ENCODE measurements around the gene PPP1R15A. TPM values are rescaled to one million over a fixed set of nuclear protein-coding genes. Genes with fewer than 3 reads are reported as not detected.

PPP1R15A gene
- total RNA-seq, 1 experiment from 2014 or later = 17.0 TPM

- no peak for TF ChIP-seq ATF2 (CRISPR knock-in tag; IDR thresholded peaks at IDR 0.05; ENCODE audit: borderline replicate concordance, low read depth)
- TF ChIP-seq TEAD1 (CRISPR knock-in tag; IDR thresholded peaks at IDR 0.05) = no peak
- TF ChIP-seq NR2C2 (CRISPR knock-in tag; IDR thresholded peaks at IDR 0.05) = no peak
- no peak for TF ChIP-seq CREM (CRISPR knock-in tag; IDR thresholded peaks at IDR 0.05)
- no peak for TF ChIP-seq FOXK1 (CRISPR knock-in tag; IDR thresholded peaks at IDR 0.05)
- no peak for TF ChIP-seq ZNF512 (CRISPR knock-in tag; IDR thresholded peaks at IDR 0.05; ENCODE audit: borderline replicate concordance)
- no peak for TF ChIP-seq CTCF (IDR thresholded peaks at IDR 0.05)
- TF ChIP-seq ZNF232 (CRISPR knock-in tag; IDR thresholded peaks at IDR 0.05) = no peak
- no peak for TF ChIP-seq CREB1 (CRISPR knock-in tag; IDR thresholded peaks at IDR 0.05)
- no peak for TF ChIP-seq EMX1 (CRISPR knock-in tag; IDR thresholded peaks at IDR 0.05)
- TF ChIP-seq HMGXB4 (CRISPR knock-in tag; IDR thresholded peaks at IDR 0.05) = no peak
Observed at GRCh38 chr19:48922548-48923490, 50.6 kb downstream of the PPP1R15A start (continued).

- no peak overlapping the region for H3K27ac Mint-ChIP-seq
- ChIA-PET POLR2A (interaction anchor here (0.7 kb wide), 2 partner anchors 130 to 230 kb away, joined by 5 to 6 read pairs; no protein-coding TSS in a partner anchor), CTCF (interaction anchor here (0.7 to 1.7 kb wide), 5 partner anchors 25 to 172 kb away, joined by 3 to 7 read pairs (median 4); partner anchors contain the start of genes NUCB1 and RUVBL2)
- H3K36me3 Mint-ChIP-seq = peaks cover 8% of the 10 kb centered on the region
- H3K4me1 Mint-ChIP-seq = no peaks in the 10 kb centered on the region
- no peak for ATAC-seq
- no peak for DNase-seq (ENCODE audit: low spot score)
- H3K4me3 Mint-ChIP-seq = no peak overlapping the region
- no peak for TF ChIP-seq FOXK1 (CRISPR knock-in tag; IDR thresholded peaks at IDR 0.05)
- TF ChIP-seq TEAD1 (CRISPR knock-in tag; IDR thresholded peaks at IDR 0.05) = no peak
- TF ChIP-seq RORB (CRISPR knock-in tag; IDR thresholded peaks at IDR 0.05) = no peak
- TF ChIP-seq NFE2L1 (CRISPR knock-in tag; IDR thresholded peaks at IDR 0.05) = no peak
- no peaks in the 10 kb centered on the region for H3K9me3 Mint-ChIP-seq
- H3K27me3 Mint-ChIP-seq (ENCODE audit: low read depth) = peaks cover 8% of the 10 kb centered on the region; the same call in 1 of the 2 replicates
Observed at GRCh38 chr19:48925240-48925843, 53.1 kb downstream of the PPP1R15A start.

Other genes with a start within 250 kb of the PPP1R15A start
- gene DBP, start 235.0 kb upstream of the PPP1R15A start, total RNA-seq (2021) = 10.5 to 12.0 TPM (median 11.4 TPM) in 3 replicates
- gene CA11, start 226.2 kb upstream of the PPP1R15A start, total RNA-seq (2021) = 41.4 to 53.7 TPM (median 47.5 TPM) in 3 replicates
- gene NTN5, start 199.4 kb upstream of the PPP1R15A start, total RNA-seq (2021) = 0.28 to 0.39 TPM (median 0.37 TPM) in 3 replicates
- 5.9 to 6.8 TPM (median 6.5 TPM) in 3 replicates for gene FUT2, start 176.4 kb upstream of the PPP1R15A start, total RNA-seq (2021)
- 1.4 to 2.2 TPM (median 1.6 TPM) in 3 replicates for gene MAMSTR, start 152.7 kb upstream of the PPP1R15A start, total RNA-seq (2021)
- 4.4 to 5.4 TPM (median 5.2 TPM) in 3 replicates for gene RASIP1, start 131.8 kb upstream of the PPP1R15A start, total RNA-seq (2021)
- gene IZUMO1, start 125.5 kb upstream of the PPP1R15A start, total RNA-seq (2021) = 1.3 to 2.2 TPM (median 1.3 TPM) in 3 replicates
- 9.9 to 11.5 TPM (median 10.1 TPM) in 3 replicates for gene FUT1, start 119.8 kb upstream of the PPP1R15A start, total RNA-seq (2021)
- 0.21 to 0.44 TPM (median 0.26 TPM) in 3 replicates for gene FGF21, start 116.9 kb upstream of the PPP1R15A start, total RNA-seq (2021)
- gene BCAT2, start 61.4 kb upstream of the PPP1R15A start, total RNA-seq (2021) = 38.7 to 48.5 TPM (median 47.7 TPM) in 3 replicates
- 11.4 to 18.2 TPM (median 17.0 TPM) in 3 replicates for gene HSD17B14, start 35.9 kb upstream of the PPP1R15A start, total RNA-seq (2021)
- gene PLEKHA4, start 3.8 kb upstream of the PPP1R15A start, total RNA-seq (2021) = 14.8 to 17.7 TPM (median 16.8 TPM) in 3 replicates
- gene TULP2, start 26.3 kb downstream of the PPP1R15A start, total RNA-seq (2021) = 3.1 to 5.6 TPM (median 3.9 TPM) in 3 replicates
- 145 to 153 TPM (median 149 TPM) in 3 replicates for gene NUCB1, start 27.9 kb downstream of the PPP1R15A start, total RNA-seq (2021)
- gene DHDH, start 61.3 kb downstream of the PPP1R15A start, total RNA-seq (2021) = 3.0 to 3.4 TPM (median 3.1 TPM) in 3 replicates
- 346 to 387 TPM (median 351 TPM) in 3 replicates for gene BAX, start 82.5 kb downstream of the PPP1R15A start, total RNA-seq (2021)
- 1,061 to 1,225 TPM (median 1,202 TPM) in 3 replicates for gene FTL, start 92.9 kb downstream of the PPP1R15A start, total RNA-seq (2021)
- 45.9 to 52.0 TPM (median 46.1 TPM) in 3 replicates for gene GYS1, start 120.9 kb downstream of the PPP1R15A start, total RNA-seq (2021)
- 168 to 178 TPM (median 169 TPM) in 3 replicates for gene RUVBL2, start 121.5 kb downstream of the PPP1R15A start, total RNA-seq (2021)
- 1.3 TPM in 1 of 3 replicates, not detected in the others for gene LHB, start 144.7 kb downstream of the PPP1R15A start, total RNA-seq (2021)
- gene CGB3, start 151.9 kb downstream of the PPP1R15A start, total RNA-seq (2021) = not detected in 3 replicates
- 1.1 to 1.2 TPM in 2 of 3 replicates, not detected in the other for gene CGB2, start 159.5 kb downstream of the PPP1R15A start, total RNA-seq (2021)
- gene CGB1, start 164.5 kb downstream of the PPP1R15A start, total RNA-seq (2021) = 0.87 TPM in 1 of 3 replicates, not detected in the others
- 0.30 to 0.62 TPM (median 0.35 TPM) in 3 replicates for gene CGB5, start 171.4 kb downstream of the PPP1R15A start, total RNA-seq (2021)
- 0.31 TPM in 1 of 3 replicates, not detected in the others for gene CGB8, start 176.7 kb downstream of the PPP1R15A start, total RNA-seq (2021)
- 1.6 to 2.9 TPM (median 2.7 TPM) in 3 replicates for gene CGB7, start 185.3 kb downstream of the PPP1R15A start, total RNA-seq (2021)
- gene NTF4, start 192.4 kb downstream of the PPP1R15A start, total RNA-seq (2021) = 3.9 to 7.7 TPM (median 5.0 TPM) in 3 replicates
- 0.09 TPM in 3 replicates for gene KCNA7, start 200.3 kb downstream of the PPP1R15A start, total RNA-seq (2021)
- gene SNRNP70, start 213.0 kb downstream of the PPP1R15A start, total RNA-seq (2021) = 253 to 267 TPM (median 266 TPM) in 3 replicates
- 5.1 to 5.7 TPM (median 5.1 TPM) in 3 replicates for gene LIN7B, start 241.9 kb downstream of the PPP1R15A start, total RNA-seq (2021)
- 3.1 to 3.4 TPM (median 3.2 TPM) in 3 replicates for gene C19orf73, start 246.7 kb downstream of the PPP1R15A start, total RNA-seq (2021)
- gene PPFIA3, start 247.1 kb downstream of the PPP1R15A start, total RNA-seq (2021) = 25.5 to 30.1 TPM (median 27.3 TPM) in 3 replicates